Measurements from ENCODE around the gene SLC35F3. TPM values are rescaled to one million over a fixed set of nuclear protein-coding genes. Genes with fewer than 3 reads are reported as not detected.

Gene SLC35F3
- total RNA-seq, 1 donor from 2014 or later: 8.7 TPM

DNA sequence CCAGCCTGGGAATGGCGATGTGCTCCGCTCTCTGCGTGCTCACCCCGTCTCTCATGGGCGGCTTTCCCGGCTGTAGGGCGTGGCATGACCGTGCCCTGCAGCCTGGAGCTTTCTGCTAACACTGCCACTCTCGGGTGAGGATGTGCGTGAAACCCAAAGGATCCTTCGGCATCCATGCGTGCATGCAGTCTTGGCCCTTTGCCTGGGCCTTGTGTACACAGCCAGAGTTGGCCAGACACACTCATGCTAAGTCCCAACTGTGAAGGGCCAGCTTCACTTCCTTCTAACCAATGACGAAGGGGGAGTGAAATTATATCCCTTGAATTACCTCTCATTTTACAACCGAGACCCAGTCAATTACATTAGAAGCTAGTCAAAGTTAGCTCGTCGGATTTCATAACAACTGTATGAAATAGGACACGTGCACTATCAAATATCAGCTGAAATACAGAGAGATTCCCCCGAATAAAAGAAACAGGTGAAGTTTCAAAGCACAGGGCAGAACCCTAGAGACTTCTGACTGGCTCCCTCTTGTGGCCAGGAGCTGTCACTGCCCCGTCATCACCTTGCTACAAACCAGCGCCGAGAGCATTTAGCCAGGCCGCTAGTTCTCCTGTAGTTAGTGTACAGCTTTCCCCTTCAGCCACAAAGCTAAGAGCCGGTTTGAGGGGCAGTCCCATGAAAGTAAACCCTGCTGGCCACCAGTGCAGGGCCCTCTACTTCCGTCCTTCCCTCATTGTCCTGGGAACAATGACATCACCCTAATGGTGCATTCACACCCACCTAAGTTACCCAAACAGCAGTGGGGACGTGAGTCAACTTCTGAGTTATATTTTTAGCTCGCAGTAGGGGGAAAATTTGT lies 405.4 kb downstream of the SLC35F3 start:
- intact Hi-C loops (cut with micrococcal nuclease): loop anchor here (1.0 kb wide), 4 partner anchors 98 to 196 kb away; no protein-coding TSS in a partner anchor

GRCh38 chr1:234310460-234310817 lies 406.0 kb downstream of the SLC35F3 start:
- intact Hi-C loops (cut with micrococcal nuclease): loop anchor here (1.0 kb wide), 4 partner anchors 98 to 196 kb away; no protein-coding TSS in a partner anchor

DNA sequence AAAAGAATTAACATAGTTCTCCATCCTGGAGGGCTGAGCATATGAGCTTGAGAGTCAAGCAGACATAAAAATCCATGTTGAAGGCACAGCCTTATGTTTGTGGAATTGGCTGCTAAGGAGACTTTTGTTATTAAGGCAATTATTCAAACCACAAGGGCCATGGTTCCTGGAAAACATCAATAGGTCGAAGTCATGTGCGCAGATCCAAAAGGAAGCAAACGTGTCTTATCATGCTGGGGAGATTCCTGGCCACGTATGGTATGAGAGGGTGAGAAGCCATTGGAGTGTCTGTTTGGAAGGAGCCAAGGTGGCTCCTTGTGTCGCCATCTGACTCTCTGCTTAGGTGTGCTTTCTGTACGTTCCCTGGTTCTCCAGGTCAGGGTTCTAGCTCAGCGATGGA lies 406.9 kb downstream of the SLC35F3 start:
- intact Hi-C loops (cut with micrococcal nuclease): no loop called here

DNA sequence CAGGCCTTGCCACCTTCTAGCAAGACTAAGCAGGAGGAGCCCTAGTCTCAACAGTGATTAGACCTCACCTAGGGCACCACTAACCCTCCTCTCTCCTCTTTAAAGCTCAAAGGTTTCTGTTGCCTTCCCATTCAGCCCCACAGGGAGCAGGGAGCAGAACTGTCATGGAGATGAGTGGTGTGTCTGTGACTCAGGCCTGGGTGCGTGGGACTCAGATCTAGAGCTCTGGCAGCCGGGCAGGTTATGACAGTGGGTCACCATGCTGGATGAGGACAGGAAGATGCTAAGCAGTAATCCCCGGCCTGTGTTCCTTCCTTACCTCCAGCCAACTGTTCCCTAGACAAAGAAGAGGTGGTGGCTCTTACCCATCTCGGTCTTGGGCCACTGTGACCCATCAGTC lies 408.7 kb downstream of the SLC35F3 start:
- intact Hi-C loops (cut with micrococcal nuclease): no loop called here

- intact Hi-C loops (cut with micrococcal nuclease): no loop called here
Observed at GRCh38 chr1:234315091-234315541, 410.6 kb downstream of the SLC35F3 start.

DNA sequence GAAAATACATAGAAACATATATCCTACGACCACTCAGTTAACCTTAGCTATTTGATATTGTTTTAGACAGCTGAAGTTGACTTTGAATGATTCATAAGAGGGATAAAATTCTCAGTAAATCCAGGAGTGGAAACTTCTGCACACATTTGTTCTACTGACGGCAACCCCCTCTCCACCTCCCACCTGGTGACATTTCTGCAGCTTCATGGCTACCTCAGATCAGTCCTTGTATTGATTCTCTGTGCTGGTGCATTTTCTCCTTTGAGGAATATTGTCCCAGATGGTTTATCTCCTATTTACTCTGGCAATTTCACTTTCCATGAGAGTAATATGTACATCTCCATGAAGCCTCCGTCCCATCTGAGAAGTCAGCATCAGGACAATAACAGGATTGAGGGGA lies 411.1 kb downstream of the SLC35F3 start:
- intact Hi-C loops (cut with micrococcal nuclease): no loop called here

- intact Hi-C loops (cut with micrococcal nuclease): no loop called here
Observed at GRCh38 chr1:234316486-234316885, 412.0 kb downstream of the SLC35F3 start.

GRCh38 chr1:234316937-234317336 lies 412.5 kb downstream of the SLC35F3 start:
- intact Hi-C loops (cut with micrococcal nuclease): no loop called here

DNA sequence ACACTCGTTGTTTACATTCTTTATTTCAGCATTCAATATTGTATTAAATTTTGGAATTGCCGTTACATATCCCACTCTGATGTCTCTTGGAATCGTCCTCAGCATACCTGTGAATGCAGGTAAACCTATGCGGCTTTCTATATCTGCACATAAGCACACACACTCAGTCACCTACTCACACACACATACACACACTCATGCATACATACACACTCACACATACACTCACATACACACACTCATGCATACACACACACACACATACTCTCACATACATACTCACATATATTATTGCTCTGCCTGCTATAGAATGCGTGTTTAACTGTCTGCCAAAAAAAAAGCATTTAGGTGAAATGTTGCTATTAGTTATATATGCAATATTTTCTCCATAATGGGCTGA lies 415.6 kb downstream of the SLC35F3 start:
- intact Hi-C loops (cut with micrococcal nuclease): no loop called here

GRCh38 chr1:234320549-234320948 lies 416.1 kb downstream of the SLC35F3 start:
- intact Hi-C loops (cut with micrococcal nuclease): no loop called here

- intact Hi-C loops (cut with micrococcal nuclease): no loop called here
Observed at GRCh38 chr1:234321231-234321630, 416.8 kb downstream of the SLC35F3 start.

DNA sequence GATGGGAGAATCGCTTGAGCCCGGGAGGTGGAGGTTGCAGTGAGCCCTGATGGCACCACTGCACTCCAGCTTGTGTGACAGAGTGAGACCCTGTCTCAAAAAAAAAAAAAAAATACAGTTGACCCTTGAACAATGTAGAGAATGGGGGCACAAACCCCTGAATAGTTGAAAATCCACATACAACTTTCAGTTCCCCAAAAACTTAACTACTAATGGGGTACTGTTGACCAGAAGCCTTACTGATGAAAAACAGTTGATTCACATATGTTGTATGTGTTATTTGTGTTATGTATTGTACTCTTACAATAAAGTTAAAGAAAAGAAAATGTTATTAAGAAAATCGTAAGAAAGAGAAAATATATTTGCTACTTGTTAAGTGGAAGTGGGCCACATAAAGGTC lies 417.6 kb downstream of the SLC35F3 start:
- intact Hi-C loops (cut with micrococcal nuclease): no loop called here

DNA sequence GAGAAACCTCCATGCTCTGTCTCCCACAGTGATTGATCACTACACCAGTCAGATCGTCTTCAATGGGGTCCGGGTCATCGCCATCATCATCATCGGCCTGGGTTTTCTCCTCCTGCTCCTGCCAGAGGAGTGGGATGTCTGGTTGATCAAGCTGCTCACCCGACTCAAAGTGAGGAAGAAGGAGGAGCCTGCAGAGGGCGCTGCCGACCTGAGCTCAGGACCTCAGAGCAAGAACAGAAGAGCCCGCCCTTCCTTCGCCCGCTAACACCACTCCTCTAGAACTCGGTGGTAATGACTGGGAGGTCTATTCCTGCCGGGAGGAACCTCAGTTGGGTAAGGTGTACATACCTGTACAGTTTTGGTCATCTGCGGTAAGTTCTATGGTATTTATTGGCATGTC lies 418.5 kb downstream of the SLC35F3 start:
- intact Hi-C loops (cut with micrococcal nuclease): no loop called here

DNA sequence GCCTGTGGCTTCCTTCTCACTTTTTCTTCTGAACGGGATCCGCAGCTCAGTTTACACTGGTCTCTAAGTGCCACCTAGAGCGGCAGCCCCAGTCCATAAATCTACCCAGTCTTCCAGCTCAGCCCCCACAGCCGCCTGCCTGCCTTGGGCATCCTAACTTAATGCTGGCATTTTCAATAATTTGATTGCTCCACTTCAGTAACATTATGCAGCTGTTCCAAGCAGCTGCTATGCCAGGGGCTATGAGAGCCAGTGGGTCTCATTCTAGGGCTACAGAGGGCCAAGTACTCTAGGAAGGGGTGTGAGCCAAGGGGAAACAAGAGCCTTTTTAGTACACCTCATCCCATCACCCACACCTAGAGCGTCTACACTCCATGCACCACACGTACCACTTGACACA lies 420.3 kb downstream of the SLC35F3 start:
- intact Hi-C loops (cut with micrococcal nuclease): loop anchor here (5.0 kb wide), 1 partner anchor 173 kb away; no protein-coding TSS in a partner anchor

DNA sequence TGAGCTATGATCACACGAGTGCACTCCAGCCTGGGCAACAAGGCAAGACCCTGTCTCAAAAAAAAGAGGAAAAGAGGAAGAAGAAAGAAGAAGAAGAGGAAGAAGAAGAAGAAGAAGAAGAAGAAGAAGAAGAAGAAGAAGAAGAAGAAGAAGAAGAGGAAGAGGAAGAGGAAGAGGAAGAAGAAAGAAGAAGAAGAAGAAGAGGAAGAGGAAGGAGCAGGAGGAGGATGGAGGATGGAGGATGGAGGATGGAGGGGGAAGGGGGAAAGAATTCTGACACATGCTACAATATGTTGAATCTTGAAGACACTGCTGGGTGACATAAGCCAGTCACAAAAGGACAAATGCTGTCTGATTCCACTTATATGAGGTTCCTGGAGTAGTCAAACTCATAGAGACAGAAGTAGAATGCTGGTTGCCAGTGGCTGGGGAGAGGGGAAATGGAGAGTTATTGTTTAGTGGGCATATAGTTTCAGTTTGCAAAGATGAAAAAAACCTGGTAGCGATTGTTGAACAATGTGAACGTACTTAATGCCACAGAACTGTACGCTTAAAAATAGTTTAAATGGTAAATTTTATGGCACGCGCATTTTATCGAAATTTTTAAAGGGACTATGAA lies 421.5 kb downstream of the SLC35F3 start:
- intact Hi-C loops (cut with micrococcal nuclease): loop anchor here (1.0 to 5.0 kb wide), 7 partner anchors 31 to 212 kb away; partner anchors contain the start of genes COA6 and TARBP1

DNA sequence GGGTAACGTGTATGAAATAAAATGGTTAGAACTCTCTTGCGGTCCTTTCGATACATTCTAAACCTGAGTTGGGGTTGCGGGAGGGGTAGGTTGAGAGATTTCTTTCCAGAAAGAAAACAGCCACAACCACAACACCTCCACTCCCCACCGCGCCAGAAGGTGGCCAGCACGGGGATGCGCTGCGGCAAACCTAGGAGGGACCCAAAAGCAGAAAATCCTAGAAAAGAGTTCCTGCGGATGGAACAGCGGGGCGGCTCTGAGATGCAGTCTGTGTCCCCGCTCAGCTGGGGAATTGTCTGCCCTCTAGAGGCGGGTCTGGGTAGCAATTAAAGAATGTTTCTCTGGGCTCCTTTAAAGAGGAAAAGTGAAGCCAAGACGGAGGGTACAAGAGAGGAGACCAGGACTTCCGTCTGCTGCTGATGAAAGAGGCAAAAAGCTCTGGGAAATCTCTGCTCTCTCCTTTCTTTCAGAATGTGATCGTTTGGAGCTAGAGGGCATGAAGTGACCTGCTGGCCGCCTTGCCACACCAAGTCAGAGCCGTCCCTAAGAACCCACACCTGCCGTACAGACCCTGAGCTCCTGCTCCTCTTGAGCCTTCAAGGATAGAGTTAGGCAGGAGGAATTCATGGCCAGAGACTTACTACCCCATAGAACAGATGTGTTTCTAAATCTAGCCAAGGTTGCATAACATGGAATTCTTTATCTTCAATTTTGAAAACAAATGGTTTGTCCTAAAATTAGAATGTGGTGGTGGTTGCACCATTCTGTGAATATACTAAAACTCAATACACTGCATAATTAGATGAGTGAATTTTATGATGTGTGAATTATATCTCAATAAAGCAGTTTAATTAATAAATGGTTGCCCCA lies 422.3 kb downstream of the SLC35F3 start:
- intact Hi-C loops (cut with micrococcal nuclease): loop anchor here (1.0 to 5.0 kb wide), 7 partner anchors 30 to 212 kb away; partner anchors contain the start of genes COA6 and TARBP1

DNA sequence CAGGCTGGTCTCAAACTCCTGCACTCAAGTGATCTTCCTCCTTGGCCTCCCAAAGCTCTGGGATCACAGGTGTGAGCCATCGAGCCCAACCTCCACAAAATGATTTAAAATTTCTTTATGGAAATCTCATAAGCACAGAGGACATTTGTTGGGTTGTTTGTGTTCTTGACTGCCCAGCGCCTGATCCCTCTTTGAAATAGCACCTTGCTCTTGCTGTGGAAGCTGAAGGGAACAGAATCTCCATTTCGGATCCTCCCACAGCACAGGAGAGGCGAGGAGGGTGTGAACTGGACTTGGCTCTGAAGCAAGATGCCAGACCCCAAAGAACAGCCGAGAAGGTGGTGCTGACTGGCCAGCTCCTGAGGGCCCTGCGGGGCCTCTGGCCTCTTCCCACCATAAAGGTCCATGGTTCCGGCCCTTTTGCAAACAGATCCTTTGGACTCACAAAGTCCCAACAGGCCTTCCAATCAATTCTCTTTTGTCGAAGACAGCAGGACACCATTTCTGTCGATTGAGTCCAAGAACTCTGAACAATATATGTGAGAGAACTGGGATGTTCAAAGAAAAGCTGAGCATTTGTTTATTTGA lies 423.2 kb downstream of the SLC35F3 start:
- intact Hi-C loops (cut with micrococcal nuclease): loop anchor here (2.0 to 5.0 kb wide), 4 partner anchors 29 to 175 kb away; partner anchors contain the start of gene TARBP1

DNA sequence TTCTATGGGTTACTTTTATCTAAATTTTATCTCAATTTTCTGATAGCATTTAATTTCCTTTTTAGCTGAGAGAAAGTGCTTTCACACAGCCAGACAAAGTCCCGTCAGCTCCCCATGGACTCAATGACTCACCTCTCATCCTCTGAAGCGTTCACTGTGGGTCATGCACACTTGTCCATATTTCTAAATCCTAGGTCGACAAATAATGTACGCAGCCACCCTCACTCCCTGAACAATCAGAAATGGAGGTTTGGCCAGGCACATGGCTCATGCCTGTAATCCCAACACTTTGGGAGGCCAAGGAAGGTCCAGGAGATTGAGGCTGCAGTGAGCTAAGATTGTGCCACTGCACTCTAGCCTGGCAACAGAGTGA lies 426.4 kb downstream of the SLC35F3 start:
- intact Hi-C loops (cut with micrococcal nuclease): no loop called here

DNA sequence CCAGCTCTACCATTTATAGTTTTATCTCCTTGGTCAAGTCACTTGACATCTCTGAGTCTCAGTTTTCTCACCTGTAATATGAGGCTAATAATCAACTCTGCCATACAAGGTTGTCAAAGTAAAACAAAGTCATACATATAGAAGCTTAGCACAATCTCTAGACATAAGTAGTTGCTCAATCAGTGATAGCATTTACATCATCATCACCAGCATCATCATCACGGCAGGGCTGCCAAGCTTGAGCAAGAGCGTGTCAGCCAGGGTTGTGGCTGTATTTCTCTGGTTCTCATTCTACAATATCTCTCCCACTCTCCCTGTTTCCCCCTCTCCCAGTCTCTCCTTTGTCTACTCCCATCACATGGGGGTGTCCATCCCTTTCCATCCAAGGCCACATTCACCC lies 427.0 kb downstream of the SLC35F3 start:
- intact Hi-C loops (cut with micrococcal nuclease): no loop called here

DNA sequence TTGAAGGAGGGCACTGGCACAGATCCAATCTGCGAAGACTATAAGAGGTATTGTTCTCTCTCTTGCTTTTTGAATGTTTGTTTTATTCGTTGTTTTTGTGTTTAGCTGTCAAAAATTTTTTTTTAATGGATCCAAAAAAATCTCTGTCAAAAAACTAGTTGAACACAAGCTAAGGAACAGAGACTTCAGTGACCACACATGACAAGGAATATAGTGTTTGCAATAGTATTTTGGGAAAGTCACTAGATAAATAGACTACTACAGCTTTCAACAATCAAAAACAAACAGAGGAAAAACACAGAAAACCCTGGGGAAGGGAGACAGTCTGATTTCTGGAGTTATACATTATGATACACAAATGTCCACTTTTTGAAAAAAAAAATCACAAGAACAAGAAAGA lies 431.9 kb downstream of the SLC35F3 start:
- intact Hi-C loops (cut with micrococcal nuclease): no loop called here

DNA sequence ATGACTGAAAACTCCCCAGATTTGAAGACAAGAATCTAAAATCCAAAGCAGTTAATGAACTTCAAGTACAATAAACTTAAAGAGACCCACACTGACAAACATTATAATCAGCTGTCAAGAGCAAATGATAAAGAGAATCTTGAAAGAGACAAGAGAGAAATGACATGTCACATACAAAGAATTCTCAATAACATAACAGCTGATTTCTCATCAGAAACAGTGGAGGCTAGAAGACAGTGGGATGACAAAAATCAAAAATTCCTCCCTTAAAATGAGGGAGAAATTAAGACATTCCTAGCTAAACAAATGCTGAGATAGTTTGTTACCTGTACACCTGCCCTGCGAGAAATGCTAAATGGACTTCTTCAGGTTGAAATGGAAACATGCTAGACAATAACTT lies 432.8 kb downstream of the SLC35F3 start:
- intact Hi-C loops (cut with micrococcal nuclease): no loop called here

Measured in T-helper 1 cell treated with Interleukin-12 subunit alpha and Interleukin-12 subunit beta and Interleukin-4 antibody, amounts not matched to agents 30 ng/mL and 1 ng/mL, for 36 hours (primary cell).